ENCODE results near the gene RIC3.

DNA sequence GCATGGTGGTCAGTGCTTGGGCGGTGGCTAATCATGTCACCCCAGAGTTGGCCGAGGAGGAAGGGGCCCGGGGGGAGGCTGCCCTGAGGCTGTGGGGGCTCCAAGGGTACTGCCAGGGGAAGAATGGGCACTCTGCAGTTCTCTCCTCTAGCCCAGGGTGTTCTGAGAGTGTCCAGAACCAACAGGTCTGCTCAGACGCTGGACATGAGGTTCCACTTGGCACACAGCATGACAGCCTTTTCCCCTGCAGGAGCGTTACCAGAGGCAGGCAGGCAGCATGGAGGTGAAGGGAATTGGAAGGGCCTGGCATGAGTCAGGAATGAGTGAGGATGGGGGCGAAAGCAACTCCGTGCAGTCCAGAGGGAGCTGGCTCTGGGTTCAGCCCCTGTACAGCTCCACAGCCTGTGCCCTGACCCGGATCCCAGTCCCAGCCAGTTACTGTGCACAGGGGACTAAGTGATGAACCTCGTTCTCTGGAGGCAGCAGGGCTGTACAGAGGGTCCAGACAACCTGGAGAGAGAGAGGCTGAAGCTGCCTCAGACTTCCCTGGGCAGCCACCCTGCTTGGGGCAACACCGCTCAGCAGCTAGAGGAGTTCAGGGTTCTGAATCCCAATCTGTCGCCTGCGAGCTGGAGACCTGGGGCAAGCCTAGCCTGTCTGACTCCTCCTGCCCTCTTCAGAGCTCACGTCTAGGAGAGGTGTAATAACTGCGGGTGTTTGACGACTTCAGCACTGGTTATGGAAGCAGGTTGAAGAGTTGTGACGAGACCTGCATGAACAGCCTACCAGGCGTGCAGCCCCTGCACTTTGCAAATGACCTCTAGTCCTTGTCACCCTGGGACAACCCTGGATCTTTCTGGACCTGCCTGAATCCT lies 102.6 kb downstream of the RIC3 start:
- TF ChIP-seq, protein P1, sequence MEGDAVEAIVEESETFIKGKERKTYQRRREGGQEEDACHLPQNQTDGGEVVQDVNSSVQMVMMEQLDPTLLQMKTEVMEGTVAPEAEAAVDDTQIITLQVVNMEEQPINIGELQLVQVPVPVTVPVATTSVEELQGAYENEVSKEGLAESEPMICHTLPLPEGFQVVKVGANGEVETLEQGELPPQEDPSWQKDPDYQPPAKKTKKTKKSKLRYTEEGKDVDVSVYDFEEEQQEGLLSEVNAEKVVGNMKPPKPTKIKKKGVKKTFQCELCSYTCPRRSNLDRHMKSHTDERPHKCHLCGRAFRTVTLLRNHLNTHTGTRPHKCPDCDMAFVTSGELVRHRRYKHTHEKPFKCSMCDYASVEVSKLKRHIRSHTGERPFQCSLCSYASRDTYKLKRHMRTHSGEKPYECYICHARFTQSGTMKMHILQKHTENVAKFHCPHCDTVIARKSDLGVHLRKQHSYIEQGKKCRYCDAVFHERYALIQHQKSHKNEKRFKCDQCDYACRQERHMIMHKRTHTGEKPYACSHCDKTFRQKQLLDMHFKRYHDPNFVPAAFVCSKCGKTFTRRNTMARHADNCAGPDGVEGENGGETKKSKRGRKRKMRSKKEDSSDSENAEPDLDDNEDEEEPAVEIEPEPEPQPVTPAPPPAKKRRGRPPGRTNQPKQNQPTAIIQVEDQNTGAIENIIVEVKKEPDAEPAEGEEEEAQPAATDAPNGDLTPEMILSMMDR (IDR thresholded peaks at IDR 0.05), result no peak
- TF ChIP-seq POLR2AphosphoS5 (IDR thresholded peaks at IDR 0.05) (no peak), POLR2A (IDR thresholded peaks at IDR 0.05) (no peak)

Data from prostate gland (tissue), 2 donors.